Activated B cell treated with CpG ODN at 0.5 μM for 24 hours (primary cell): ENCODE measurements around the gene F2RL3. TPM values are rescaled to one million over a fixed set of nuclear protein-coding genes. Genes with fewer than 3 reads are reported as not detected.

ENCODE experiments used
- ATAC-seq: fragments of 200-7000 bp; cut with Tn5 transposase; one replicate; pipeline ENCODE4 v1.10.0; 2021; ENCODE audit warnings: low read depth, mild to moderate bottlenecking, moderate library complexity
- CTCF ChIA-PET: fragments of 350-600 bp; sonication (Branson Sonifier 250); formaldehyde crosslinking; loops from one replicate; lab custom pipeline; 2021; ENCODE audit warnings: antibody characterized with exemption; lab: Charles Lee
- POLR2A ChIA-PET: fragments of 350-600 bp; sonication (Branson Sonifier 250); formaldehyde crosslinking; loops from one replicate; lab custom pipeline; 2021; ENCODE audit warnings: antibody characterized with exemption; lab: Charles Lee
- DNase-seq: peaks from one replicate; pipeline ENCODE4 v3.0.0; 2022
- H3K27ac Mint-ChIP-seq: one replicate; pipeline ENCODE4 v1.8.0; 2020; ENCODE audit warnings: mixed read lengths
- H3K27me3 Mint-ChIP-seq: one replicate; pipeline ENCODE4 v1.8.0; 2021; ENCODE audit warnings: mixed read lengths
- H3K36me3 Mint-ChIP-seq: one replicate; pipeline ENCODE4 v1.8.0; 2021; ENCODE audit warnings: low read depth, mixed read lengths
- H3K4me1 Mint-ChIP-seq: one replicate; pipeline ENCODE4 v1.8.0; 2021; ENCODE audit warnings: mixed read lengths
- H3K4me3 Mint-ChIP-seq: one replicate; pipeline ENCODE4 v1.8.0; 2020; ENCODE audit warnings: mild to moderate bottlenecking, mixed read lengths
- H3K9me3 Mint-ChIP-seq: one replicate; pipeline ENCODE4 v1.8.0; 2020; ENCODE audit warnings: mixed read lengths
- intact Hi-C: fragments of 100-400 bp; cut with micrococcal nuclease; formaldehyde crosslinking; loops from one replicate; pipeline ENCODE4 v1.15.1; 2024
- total RNA-seq: library from RNA; stranded (reverse); gene quantifications from 2 replicates; pipeline ENCODE4 v1.2.3, GENCODE V29; 2022
- TF ChIP-seq, protein P1 (sequence below): fragments of 200-600 bp; IDR thresholded peaks from one replicate; pipeline ENCODE4 v1.8.0; 2022; ENCODE audit warnings: antibody characterized with exemption, mild to moderate bottlenecking

F2RL3 gene
- total RNA-seq, 1 donor from 2014 or later = 0.58 TPM

GRCh38 chr19:16868423-16869130 is 20.2 kb upstream of the F2RL3 start:
- DNase-seq = no peak
- intact Hi-C loops = no loop called here
- POLR2A ChIA-PET = no interaction called here
- Mint-ChIP-seq H3K4me3 (no peak overlapping the region), H3K9me3 (no peaks in the 10 kb centered on the region), H3K4me1 (no peaks in the 10 kb centered on the region), H3K27me3 (no peaks in the 10 kb centered on the region), H3K27ac (no peak overlapping the region), H3K36me3 (peaks cover 81% of the 10 kb centered on the region)
- ATAC-seq = no peak
- TF ChIP-seq, protein P1, sequence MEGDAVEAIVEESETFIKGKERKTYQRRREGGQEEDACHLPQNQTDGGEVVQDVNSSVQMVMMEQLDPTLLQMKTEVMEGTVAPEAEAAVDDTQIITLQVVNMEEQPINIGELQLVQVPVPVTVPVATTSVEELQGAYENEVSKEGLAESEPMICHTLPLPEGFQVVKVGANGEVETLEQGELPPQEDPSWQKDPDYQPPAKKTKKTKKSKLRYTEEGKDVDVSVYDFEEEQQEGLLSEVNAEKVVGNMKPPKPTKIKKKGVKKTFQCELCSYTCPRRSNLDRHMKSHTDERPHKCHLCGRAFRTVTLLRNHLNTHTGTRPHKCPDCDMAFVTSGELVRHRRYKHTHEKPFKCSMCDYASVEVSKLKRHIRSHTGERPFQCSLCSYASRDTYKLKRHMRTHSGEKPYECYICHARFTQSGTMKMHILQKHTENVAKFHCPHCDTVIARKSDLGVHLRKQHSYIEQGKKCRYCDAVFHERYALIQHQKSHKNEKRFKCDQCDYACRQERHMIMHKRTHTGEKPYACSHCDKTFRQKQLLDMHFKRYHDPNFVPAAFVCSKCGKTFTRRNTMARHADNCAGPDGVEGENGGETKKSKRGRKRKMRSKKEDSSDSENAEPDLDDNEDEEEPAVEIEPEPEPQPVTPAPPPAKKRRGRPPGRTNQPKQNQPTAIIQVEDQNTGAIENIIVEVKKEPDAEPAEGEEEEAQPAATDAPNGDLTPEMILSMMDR = no peak
- CTCF ChIA-PET = no interaction called here

- TF ChIP-seq, protein P1 = no peak
- H3K4me3 Mint-ChIP-seq = no peak overlapping the region
- CTCF ChIA-PET = no interaction called here
- peaks cover 3% of the 10 kb centered on the region for H3K9me3 Mint-ChIP-seq
- DNase-seq (no peak), ATAC-seq (no peak)
- H3K36me3 Mint-ChIP-seq = peaks cover 83% of the 10 kb centered on the region
- H3K27ac Mint-ChIP-seq = no peak overlapping the region
- POLR2A ChIA-PET = no interaction called here
- intact Hi-C loops = no loop called here
- no peaks in the 10 kb centered on the region for H3K27me3 Mint-ChIP-seq
- peaks cover 4% of the 10 kb centered on the region for H3K4me1 Mint-ChIP-seq
Measured at GRCh38 chr19:16869331-16869972, 19.3 kb upstream of the F2RL3 start.

DNA sequence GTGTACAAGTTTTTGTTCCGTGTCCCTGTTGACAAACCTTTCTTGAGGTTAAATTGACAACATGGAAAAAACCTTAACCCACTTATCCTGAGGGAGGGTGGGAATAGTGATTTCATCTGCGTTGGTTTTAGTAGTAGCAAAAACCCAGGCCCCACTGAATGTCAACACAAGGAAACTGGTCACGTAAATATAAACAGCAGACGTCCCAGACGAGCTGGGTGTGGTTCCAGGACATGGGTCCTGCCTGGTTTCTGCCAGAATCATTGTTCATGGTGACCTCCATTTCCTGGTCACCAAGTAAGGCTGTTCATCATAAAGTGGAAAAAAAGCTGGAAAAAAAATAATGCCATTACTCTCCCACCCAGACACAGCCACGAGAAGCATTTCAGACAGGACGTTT is 16.9 kb upstream of the F2RL3 start:
- intact Hi-C loops = no loop called here
- Mint-ChIP-seq H3K4me3 (no peak overlapping the region), H3K4me1 (peaks cover 12% of the 10 kb centered on the region), H3K27me3 (no peaks in the 10 kb centered on the region), H3K9me3 (peaks cover 7% of the 10 kb centered on the region), H3K36me3 (peaks cover 77% of the 10 kb centered on the region), H3K27ac (no peak overlapping the region)
- no peak for DNase-seq
- TF ChIP-seq, protein P1 = no peak
- ChIA-PET POLR2A (no interaction called here), CTCF (no interaction called here)
- ATAC-seq = no peak

GRCh38 chr19:16872728-16873127 is 16.1 kb upstream of the F2RL3 start:
- Mint-ChIP-seq H3K4me3 (no peak overlapping the region), H3K9me3 (peaks cover 7% of the 10 kb centered on the region), H3K4me1 (peaks cover 12% of the 10 kb centered on the region), H3K36me3 (peaks cover 78% of the 10 kb centered on the region), H3K27ac (no peak overlapping the region), H3K27me3 (no peaks in the 10 kb centered on the region)
- ChIA-PET POLR2A (no interaction called here), CTCF (no interaction called here)
- TF ChIP-seq, protein P1 = no peak
- DNase-seq (no peak), ATAC-seq (no peak)
- intact Hi-C loops = no loop called here

DNA sequence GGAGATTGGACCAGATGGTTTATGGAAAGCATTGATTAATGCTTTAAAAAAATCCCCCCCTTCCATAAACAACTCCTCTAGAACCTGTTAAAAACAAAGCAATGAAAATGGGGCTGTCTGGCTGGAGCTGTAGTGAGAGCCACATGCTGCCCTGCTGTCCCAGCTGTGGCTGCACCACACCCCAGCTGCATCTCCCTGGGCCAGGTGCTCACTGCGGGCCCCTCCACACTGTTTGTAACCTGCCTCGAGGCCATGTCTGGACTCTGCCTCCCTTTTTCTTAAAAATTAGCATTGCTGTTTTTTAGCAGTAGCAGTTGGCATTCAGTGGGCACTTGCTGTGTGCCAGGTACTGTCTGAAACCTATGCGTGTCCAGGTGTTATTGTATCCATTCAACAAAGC is 15.2 kb upstream of the F2RL3 start:
- TF ChIP-seq, protein P1 = no peak
- intact Hi-C loops = no loop called here
- DNase-seq = no peak
- peaks cover 12% of the 10 kb centered on the region for H3K4me1 Mint-ChIP-seq
- ATAC-seq = no peak
- POLR2A ChIA-PET = no interaction called here
- H3K27me3 Mint-ChIP-seq = no peaks in the 10 kb centered on the region
- peak overlapping the region; percentile 88 for H3K27ac Mint-ChIP-seq
- peaks cover 73% of the 10 kb centered on the region for H3K36me3 Mint-ChIP-seq
- no peak overlapping the region for H3K4me3 Mint-ChIP-seq
- H3K9me3 Mint-ChIP-seq = peaks cover 7% of the 10 kb centered on the region
- CTCF ChIA-PET = no interaction called here
